ENCODE measurements around the gene ZCCHC14.

DNA sequence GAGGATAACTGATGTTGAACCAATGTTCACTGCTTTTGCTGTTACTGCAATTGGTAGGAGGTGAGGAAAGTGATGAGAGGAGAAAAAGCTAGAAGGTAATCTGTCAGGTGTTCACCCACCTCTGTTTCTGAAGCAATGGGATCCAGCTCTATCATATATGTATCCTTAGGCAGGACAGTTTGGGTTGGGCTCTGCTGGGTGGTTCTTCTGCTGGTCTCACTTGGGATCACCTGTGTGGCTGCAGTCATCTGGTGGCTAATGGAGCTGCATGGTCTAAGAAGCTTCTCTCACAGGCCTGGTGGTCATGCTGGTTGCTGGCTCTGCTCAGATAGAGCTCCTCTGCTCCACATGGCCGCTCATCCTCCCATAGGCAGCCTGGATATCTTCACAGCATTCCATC is 40.2 kb upstream of the ZCCHC14 start:
- TF ChIP-seq, protein P1, sequence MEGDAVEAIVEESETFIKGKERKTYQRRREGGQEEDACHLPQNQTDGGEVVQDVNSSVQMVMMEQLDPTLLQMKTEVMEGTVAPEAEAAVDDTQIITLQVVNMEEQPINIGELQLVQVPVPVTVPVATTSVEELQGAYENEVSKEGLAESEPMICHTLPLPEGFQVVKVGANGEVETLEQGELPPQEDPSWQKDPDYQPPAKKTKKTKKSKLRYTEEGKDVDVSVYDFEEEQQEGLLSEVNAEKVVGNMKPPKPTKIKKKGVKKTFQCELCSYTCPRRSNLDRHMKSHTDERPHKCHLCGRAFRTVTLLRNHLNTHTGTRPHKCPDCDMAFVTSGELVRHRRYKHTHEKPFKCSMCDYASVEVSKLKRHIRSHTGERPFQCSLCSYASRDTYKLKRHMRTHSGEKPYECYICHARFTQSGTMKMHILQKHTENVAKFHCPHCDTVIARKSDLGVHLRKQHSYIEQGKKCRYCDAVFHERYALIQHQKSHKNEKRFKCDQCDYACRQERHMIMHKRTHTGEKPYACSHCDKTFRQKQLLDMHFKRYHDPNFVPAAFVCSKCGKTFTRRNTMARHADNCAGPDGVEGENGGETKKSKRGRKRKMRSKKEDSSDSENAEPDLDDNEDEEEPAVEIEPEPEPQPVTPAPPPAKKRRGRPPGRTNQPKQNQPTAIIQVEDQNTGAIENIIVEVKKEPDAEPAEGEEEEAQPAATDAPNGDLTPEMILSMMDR (IDR thresholded peaks at IDR 0.05; ENCODE audit: low read depth, low read length, poor library complexity, severe bottlenecking): no peak
- TF ChIP-seq EZH2phosphoT487 (IDR thresholded peaks at IDR 0.05; ENCODE audit: borderline replicate concordance, low read length): no peak

Measured in DOHH2 (cell line).